H1 (cell line): ENCODE data around the gene SEC31A. TPM values are rescaled to one million over a fixed set of nuclear protein-coding genes. Genes with fewer than 3 reads are reported as not detected.

ENCODE experiments used
- polyA plus RNA-seq, 7 experiments: library from polyadenylated mRNA; depleted of rRNA in 3 of 7; stranded (reverse) in 5 of 7; unstranded in 2 of 7; fragments of >200 nt in 5 of 7; fragments of 200-250 nt in 2 of 7; gene quantifications; 1 replicate in 5 of 7; 2 replicates in 1 of 7; 4 replicates in 1 of 7; pipeline versions ENCODE4 v1.2.1 to v1.2.3, GENCODE V29; 2011 to 2013; ENCODE audit warnings: missing spikeins in 2 of 7, mixed read lengths in 2 of 7
- total RNA-seq: library from RNA; stranded (reverse); fragmentation: NEBNext Ultra II Directional; extraction: Animal tissue kit (Norgen Biotek cat#: 25700); gene quantifications from 2 replicates; pipeline ENCODE4 v1.2.1, GENCODE V29; 2021

The SEC31A gene
- total and polyA plus RNA-seq, 2 of the 8 experiments (the other 6 are each of a cell fraction or from before 2014, with no cell fraction given): 112 to 125 TPM

Other genes starting within 250 kb of the SEC31A start
- 0.88 and 1.2 TPM in 2 replicates for gene SCD5, start 92.4 kb downstream of the SEC31A start, total RNA-seq
- gene SCD5, start 92.4 kb downstream of the SEC31A start, polyA plus RNA-seq (2011; rRNA removed): 0.92 and 1.1 TPM in 2 replicates
- 13.2 and 17.0 TPM in 2 replicates for gene THAP9, start 9.6 kb upstream of the SEC31A start, total RNA-seq
- gene THAP9, start 9.6 kb upstream of the SEC31A start, polyA plus RNA-seq (2011; rRNA removed): 4.0 and 6.1 TPM in 2 replicates
- gene LIN54, start 119.7 kb upstream of the SEC31A start, total RNA-seq: 11.1 and 12.9 TPM in 2 replicates
- gene LIN54, start 119.7 kb upstream of the SEC31A start, polyA plus RNA-seq (2011; rRNA removed): 3.6 and 5.7 TPM in 2 replicates
- gene COPS4, start 144.0 kb upstream of the SEC31A start, total RNA-seq: 28.3 and 32.5 TPM in 2 replicates
- gene COPS4, start 144.0 kb upstream of the SEC31A start, polyA plus RNA-seq (2011; rRNA removed): 10.7 and 14.9 TPM in 2 replicates
- 0.80 and 1.1 TPM in 2 replicates for gene PLAC8, start 223.6 kb upstream of the SEC31A start, total RNA-seq
- gene PLAC8, start 223.6 kb upstream of the SEC31A start, polyA plus RNA-seq (2011; rRNA removed): 0.98 and 1.7 TPM in 2 replicates